Endothelial cell (in vitro differentiated cells): ENCODE data around the gene CXADR. TPM values are rescaled to one million over a fixed set of nuclear protein-coding genes. Genes with fewer than 3 reads are reported as not detected.
A peak's percentile ranks its signal among the peaks of the same experiment; 100 is the strongest.
"Not testable (repeated sequence)": the region's sequence is repeated elsewhere in the genome, so short reads cannot be mapped to it uniquely, and the experiment has no call there.

Source experiments
- DNase-seq: peaks from one replicate; pipeline ENCODE4 v3.0.0; 2021; ENCODE audit warnings: low spot score
- H3K27ac Mint-ChIP-seq: one replicate; pipeline ENCODE4 v1.8.0; 2021; ENCODE audit warnings: mixed read lengths, inconsistent platforms; ENCODE audit not compliant: unreplicated experiment
- H3K27me3 Mint-ChIP-seq: one replicate; pipeline ENCODE4 v1.8.0; 2021; ENCODE audit warnings: mild to moderate bottlenecking, moderate library complexity, mixed read lengths, inconsistent platforms; ENCODE audit not compliant: unreplicated experiment
- H3K36me3 Mint-ChIP-seq: one replicate; pipeline ENCODE4 v1.8.0; 2021; ENCODE audit warnings: mild to moderate bottlenecking, low read depth, mixed read lengths, inconsistent platforms; ENCODE audit not compliant: unreplicated experiment
- H3K4me1 Mint-ChIP-seq: one replicate; pipeline ENCODE4 v1.8.0; 2021; ENCODE audit warnings: mild to moderate bottlenecking, mixed read lengths, inconsistent platforms; ENCODE audit not compliant: unreplicated experiment
- H3K4me3 Mint-ChIP-seq: one replicate; pipeline ENCODE4 v1.8.0; 2021; ENCODE audit warnings: mild to moderate bottlenecking, mixed read lengths, inconsistent platforms; ENCODE audit not compliant: unreplicated experiment
- H3K9me3 Mint-ChIP-seq: one replicate; pipeline ENCODE4 v1.8.0; 2021; ENCODE audit warnings: mixed read lengths, inconsistent platforms; ENCODE audit not compliant: unreplicated experiment
- CTCF ChIP-seq: fragments of 200-600 bp; sonication (generic); IDR thresholded peaks from one replicate; pipeline ENCODE4 v1.5.0; 2021; ENCODE audit warnings: antibody characterized with exemption; ENCODE audit not compliant: unreplicated experiment
- total RNA-seq: library from RNA; stranded (reverse); fragmentation: NEBNext Ultra II Directional; extraction: Animal tissue kit (Norgen Biotek cat#: 25700); gene quantifications from one replicate; pipeline ENCODE4 v1.2.1, GENCODE V29; 2021; ENCODE audit not compliant: unreplicated experiment

CXADR gene
- total RNA-seq, 1 donor from 2014 or later, result 19.4 TPM

- Mint-ChIP-seq H3K36me3 (no peaks in the 10 kb centered on the region), H3K4me3 (peak overlapping the region; percentile 96), H3K9me3 (no peaks in the 10 kb centered on the region), H3K4me1 (peaks cover 14% of the 10 kb centered on the region), H3K27ac (peak overlapping the region; percentile 94), H3K27me3 (peaks cover 12% of the 10 kb centered on the region)
- no peak for DNase-seq
- no peak for TF ChIP-seq CTCF
Measured at GRCh38 chr21:17514124-17514845, 1.4 kb downstream of the CXADR start.

- Mint-ChIP-seq H3K27me3 (peaks cover 14% of the 10 kb centered on the region), H3K4me1 (peaks cover 19% of the 10 kb centered on the region)
- not testable (repeated sequence) for H3K9me3 Mint-ChIP-seq, H3K27ac Mint-ChIP-seq, H3K4me3 Mint-ChIP-seq, DNase-seq, H3K36me3 Mint-ChIP-seq
Measured at GRCh38 chr21:17517008-17517407, 4.2 kb downstream of the CXADR start.

- no peak overlapping the region for H3K4me3 Mint-ChIP-seq
- peaks cover 4% of the 10 kb centered on the region for H3K36me3 Mint-ChIP-seq
- no peak overlapping the region for H3K27ac Mint-ChIP-seq
- no peak for TF ChIP-seq CTCF
- H3K27me3 Mint-ChIP-seq, result peaks cover 8% of the 10 kb centered on the region
- no peaks in the 10 kb centered on the region for H3K9me3 Mint-ChIP-seq
- DNase-seq, result no peak
- peaks cover 18% of the 10 kb centered on the region for H3K4me1 Mint-ChIP-seq
Measured at GRCh38 chr21:17519208-17519738, 6.4 kb downstream of the CXADR start.

- Mint-ChIP-seq H3K27me3 (peaks cover 8% of the 10 kb centered on the region), H3K4me3 (no peak overlapping the region), H3K27ac (no peak overlapping the region), H3K9me3 (no peaks in the 10 kb centered on the region), H3K36me3 (peaks cover 4% of the 10 kb centered on the region), H3K4me1 (peaks cover 13% of the 10 kb centered on the region)
- TF ChIP-seq CTCF, result no peak
- DNase-seq, result no peak
Measured at GRCh38 chr21:17519965-17520609, 7.2 kb downstream of the CXADR start.

GRCh38 chr21:17523007-17523451, 10.2 kb downstream of the CXADR start:
- peaks cover 4% of the 10 kb centered on the region for H3K36me3 Mint-ChIP-seq
- no peak overlapping the region for H3K27ac Mint-ChIP-seq
- no peak overlapping the region for H3K4me3 Mint-ChIP-seq
- no peak for DNase-seq
- H3K9me3 Mint-ChIP-seq, result no peaks in the 10 kb centered on the region
- peaks cover 25% of the 10 kb centered on the region for H3K4me1 Mint-ChIP-seq
- peaks cover 5% of the 10 kb centered on the region for H3K27me3 Mint-ChIP-seq
- no peak for TF ChIP-seq CTCF

- not testable (repeated sequence) for H3K27ac Mint-ChIP-seq, H3K9me3 Mint-ChIP-seq, H3K36me3 Mint-ChIP-seq
Measured at GRCh38 chr21:17523979-17524494, 11.2 kb downstream of the CXADR start.

More at GRCh38 chr21:17523979-17524494, 11.2 kb downstream of the CXADR start:
- not testable (repeated sequence) for H3K4me3 Mint-ChIP-seq, DNase-seq, H3K27me3 Mint-ChIP-seq
- H3K4me1 Mint-ChIP-seq, result peaks cover 28% of the 10 kb centered on the region
